K562 (cell line): ENCODE measurements around the gene ANO9. TPM values are rescaled to one million over a fixed set of nuclear protein-coding genes. Genes with fewer than 3 reads are reported as not detected.
A peak's percentile ranks its signal among the peaks of the same experiment; 100 is the strongest.

Source experiments
- ATAC-seq: fragments of 200-7000 bp; cut with Tn5 transposase; 3 replicates; pipeline ENCODE4 v1.9.1; 2020; ENCODE audit warnings: moderate library complexity
- BruUV-seq: library from RNA; stranded (reverse); fragments of 400-500 nt; replicated peaks from 2 replicates; lab custom pipeline; 2021; lab: Mats Ljungman, UMichigan
- CTCF ChIA-PET: fragments of 300-600 bp; formaldehyde crosslinking; extraction: SDS; loops from one replicate; lab custom pipeline; 2021; ENCODE audit warnings: low intra/inter-chr PET ratio; lab: Yijun Ruan, JAX
- POLR2A ChIA-PET: fragments of 300-600, 350-650 bp; sonication (Branson Sonifier 250); formaldehyde crosslinking; extraction: SDS; loops from one replicate; lab custom pipeline; 2021; ENCODE audit warnings: antibody characterized with exemption, inconsistent platforms; lab: Yijun Ruan, JAX
- DNase-seq, 4 experiments: peaks; one replicate each; pipeline versions ENCODE4 v3.0.0 to v3.0.0-alpha.2; 2011 to 2018; ENCODE audit warnings: low spot score in 3 of 4, mixed read lengths in 3 of 4; ENCODE audit errors: extremely low read depth in 1 of 4
- FAIRE-seq: peaks from 2 replicates; lab custom pipeline; 2011; peaks lifted over from hg19 to GRCh38; lab: Jason Lieb, UNC
- H2AFZ ChIP-seq: 2 replicates; pipeline ENCODE4 v1.6.0; 2011; ENCODE audit warnings: low read depth, low read length, control low read depth, inconsistent platforms
- H3K27ac ChIP-seq: fragments of 200-600 bp; 3 replicates; pipeline ENCODE4 v1.8.0; 2011; ENCODE audit warnings: low read depth, mild to moderate bottlenecking, control low read depth, inconsistent platforms, low read length, moderate library complexity, mixed read lengths; ENCODE audit errors: extremely low read depth
- H3K27me3 ChIP-seq, 2 experiments: fragments of 300-600 bp in 1 of 2; 2 replicates in 1 of 2; 3 replicates in 1 of 2; pipeline versions ENCODE4 v1.6.0 to v1.8.0; 2011; ENCODE audit warnings: inconsistent platforms in 2 of 2, low read length in 2 of 2, mild to moderate bottlenecking in 1 of 2, mixed read lengths in 1 of 2, moderate library complexity in 1 of 2; ENCODE audit not compliant: control insufficient read depth in 2 of 2, insufficient read depth in 2 of 2
- H3K36me3 ChIP-seq: fragments of 300-600 bp; 3 replicates; pipeline ENCODE4 v1.8.0; 2011; ENCODE audit warnings: mild to moderate bottlenecking, low read length, inconsistent platforms; ENCODE audit not compliant: control insufficient read depth, insufficient read depth
- H3K4me1 ChIP-seq, 2 experiments: fragments of 200-600 bp in 1 of 2; replicated peaks in 1 of 2; 2 replicates in 1 of 2; 3 replicates in 1 of 2; pipeline versions ENCODE4 v1.5.1 to v1.8.0; 2011; ENCODE audit warnings: inconsistent platforms in 2 of 2, low read length in 2 of 2, mild to moderate bottlenecking in 1 of 2, mixed read lengths in 1 of 2, moderate library complexity in 1 of 2; ENCODE audit not compliant: control insufficient read depth in 2 of 2, insufficient read depth in 2 of 2
- H3K4me2 ChIP-seq: 2 replicates; pipeline ENCODE4 v1.6.1; 2011; ENCODE audit warnings: low read length, control low read depth, inconsistent platforms, mixed read lengths; ENCODE audit not compliant: insufficient read depth
- H3K4me3 ChIP-seq: fragments of 200-600 bp; sonication (generic), shearing (Covaris generic); 2 replicates; pipeline ENCODE4 v1.5.1; 2016; ENCODE audit warnings: control low read depth, inconsistent platforms
- H3K79me2 ChIP-seq: fragments of 200-600 bp; 3 replicates; pipeline ENCODE4 v1.8.0; 2011; ENCODE audit warnings: low read length, inconsistent platforms; ENCODE audit not compliant: control insufficient read depth, insufficient read depth
- H3K9ac ChIP-seq, 2 experiments: 2 replicates each; pipeline versions ENCODE4 v1.6.0 to v1.6.1; 2011; ENCODE audit warnings: low read depth in 2 of 2, low read length in 2 of 2, control low read depth in 1 of 2, inconsistent platforms in 1 of 2, mild to moderate bottlenecking in 1 of 2, mixed read lengths in 1 of 2; ENCODE audit not compliant: insufficient read depth in 1 of 2
- H3K9me1 ChIP-seq: one replicate; pipeline ENCODE4 v1.6.0; 2011; ENCODE audit warnings: inconsistent platforms, mild to moderate bottlenecking, low read length, moderate library complexity; ENCODE audit not compliant: control insufficient read depth, insufficient read depth
- H3K9me3 ChIP-seq: replicated peaks from 2 replicates; pipeline ENCODE4 v1.5.1; 2011; ENCODE audit warnings: low read depth, low read length, inconsistent platforms; ENCODE audit not compliant: control insufficient read depth, insufficient read depth
- H4K20me1 ChIP-seq: replicated peaks from 2 replicates; pipeline ENCODE4 v1.6.1; 2011; ENCODE audit warnings: low read length, inconsistent platforms, mixed read lengths; ENCODE audit not compliant: control insufficient read depth, insufficient read depth
- ELF2 ChIP-seq: fragments of 250-450 bp; sonication (Bioruptor Pico); IDR thresholded peaks from 2 replicates; pipeline ENCODE4 v1.5.0; 2021; ENCODE audit warnings: mild to moderate bottlenecking
- SLC30A9 ChIP-seq: fragments of 250-450 bp; sonication (Bioruptor Pico); IDR thresholded peaks from 2 replicates; pipeline ENCODE4 v1.8.0; 2022; ENCODE audit warnings: mild to moderate bottlenecking, moderate library complexity
- WGBS: fragments of 100-300 bp; shearing (Covaris generic); methylation state at CpG from one replicate; pipeline ENCODE4 v1.1.6; 2016; ENCODE audit warnings: low coverage, mixed read lengths; ENCODE audit not compliant: insufficient coverage; ENCODE audit errors: missing lambda C conversion rate; 5-methylcytosine and 5-hydroxymethylcytosine counted together
- in situ Hi-C: fragments of 300-500 bp; cut with MboI; formaldehyde crosslinking; loops from 4 replicates; pipeline ENCODE4 v1.15.0; 2018; ENCODE audit warnings: inconsistent platforms, mixed read lengths
- intact Hi-C: fragments of 100-400 bp; cut with micrococcal nuclease; formaldehyde crosslinking; loops from 2 replicates; pipeline ENCODE4 v1.14.2; 2022
- polyA plus RNA-seq, 8 experiments: library from polyadenylated mRNA; depleted of rRNA in 4 of 8; stranded (reverse) in 5 of 8; unstranded in 3 of 8; fragments of >200 nt; fragmentation: Nextera tagmentation in 2 of 8; fragmentation: Illumina TruSeq in 1 of 8; extraction: Ambion mirVana in 2 of 8; extraction: Trizol in 1 of 8; gene quantifications; 2 replicates each; pipeline versions ENCODE4 v1.2.1 to v1.2.3, GENCODE V29; 2011 to 2014; ENCODE audit warnings: inconsistent platforms in 1 of 8, missing spikeins in 1 of 8
- total RNA-seq, 7 experiments: library from RNA; depleted of rRNA in 6 of 7; stranded (reverse); fragments of >200 nt in 6 of 7; fragmentation: Illumina TruSeq in 2 of 7; extraction: Trizol in 2 of 7; gene quantifications; 2 replicates each; pipeline versions ENCODE4 v1.2.1 to v1.2.3, GENCODE V29; 2011 to 2021; ENCODE audit warnings: low replicate concordance in 1 of 7
- TF ChIP-seq, protein P1 (sequence below): fragments of 450-650 bp; IDR thresholded peaks from 2 replicates; pipeline ENCODE4 v1.6.1; 2016
- TF ChIP-seq, protein P2 (sequence below): sonication (generic); formaldehyde crosslinking; IDR thresholded peaks from 2 replicates; pipeline ENCODE4 v1.8.1; 2023; ENCODE audit warnings: missing genetic modification reagents, mild to moderate bottlenecking, borderline replicate concordance
- TF ChIP-seq, protein P3 (sequence below), 2 experiments: fragments of 450-650 bp in 1 of 2; sonication (generic) in 1 of 2; formaldehyde crosslinking in 1 of 2; IDR thresholded peaks; 2 replicates each; pipeline versions ENCODE4 v1.7.1 to v1.9.0; 2016 to 2022; ENCODE audit warnings: inconsistent platforms in 1 of 2, mild to moderate bottlenecking in 1 of 2, missing genetic modification reagents in 1 of 2

The ANO9 gene
- total and polyA plus RNA-seq, 9 of the 15 experiments (the other 6 are each of a cell fraction or from before 2014, with no cell fraction given) = 0.20 to 14.5 (median 4.5) TPM

DNA sequence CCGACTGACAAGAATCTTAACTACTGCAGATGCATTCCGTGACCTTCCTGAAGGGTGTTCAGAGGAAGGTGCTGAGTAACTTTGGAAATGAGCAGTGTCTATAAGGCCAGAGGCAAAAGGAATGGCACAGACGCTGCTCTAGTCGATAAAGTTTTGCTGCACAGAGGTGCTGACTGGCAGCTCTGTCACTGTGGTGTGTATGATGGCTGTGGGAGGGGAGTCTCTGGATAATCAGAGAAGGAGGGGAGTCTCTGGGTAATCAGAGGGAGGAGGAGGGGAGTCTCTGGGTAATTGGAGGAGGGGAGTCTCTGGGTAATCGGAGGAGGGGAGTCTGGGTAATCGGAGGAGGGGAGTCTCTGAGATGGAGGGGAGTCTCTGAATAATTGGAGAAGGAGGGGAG, 26.7 kb upstream of the ANO9 start:
- Histone ChIP-seq H3K9me3 (no peaks in the 10 kb centered on the region), H3K4me2 (no peak overlapping the region), H3K9me1 (no peaks in the 10 kb centered on the region), H3K9ac (peak overlapping the region in 1 of 2 experiments; percentile 17; a peak in 1 of 4 replicates), H3K4me3 (no peak overlapping the region), H3K4me1 (peaks cover 0 to 38% of the 10 kb centered on the region in 2 experiments; a peak in 3 of 5 replicates), H3K36me3 (peaks cover 24% of the 10 kb centered on the region), H3K27me3 (no peaks in the 10 kb centered on the region), H4K20me1 (no peaks in the 10 kb centered on the region), H3K79me2 (peaks cover 36% of the 10 kb centered on the region), H2AFZ (no peak overlapping the region), H3K27ac (0 out of 3 replicates have a peak overlapping the region, but pooled peaks have one; percentile 35)
- no peak for FAIRE-seq
- WGBS = 75% methylated on average over 6 of the region's 6 CpGs
- CTCF ChIA-PET = no interaction called here
- no TSS peak for BruUV-seq
- in situ Hi-C loops = no loop called here
- ATAC-seq = no peak; the same call in 2 of the 3 replicates
- TF ChIP-seq, protein P1, sequence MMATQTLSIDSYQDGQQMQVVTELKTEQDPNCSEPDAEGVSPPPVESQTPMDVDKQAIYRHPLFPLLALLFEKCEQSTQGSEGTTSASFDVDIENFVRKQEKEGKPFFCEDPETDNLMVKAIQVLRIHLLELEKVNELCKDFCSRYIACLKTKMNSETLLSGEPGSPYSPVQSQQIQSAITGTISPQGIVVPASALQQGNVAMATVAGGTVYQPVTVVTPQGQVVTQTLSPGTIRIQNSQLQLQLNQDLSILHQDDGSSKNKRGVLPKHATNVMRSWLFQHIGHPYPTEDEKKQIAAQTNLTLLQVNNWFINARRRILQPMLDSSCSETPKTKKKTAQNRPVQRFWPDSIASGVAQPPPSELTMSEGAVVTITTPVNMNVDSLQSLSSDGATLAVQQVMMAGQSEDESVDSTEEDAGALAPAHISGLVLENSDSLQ = peak; percentile 70
- no peak for TF ChIP-seq ELF2 (CRISPR knock-in tag)
- TF ChIP-seq, protein P2, sequence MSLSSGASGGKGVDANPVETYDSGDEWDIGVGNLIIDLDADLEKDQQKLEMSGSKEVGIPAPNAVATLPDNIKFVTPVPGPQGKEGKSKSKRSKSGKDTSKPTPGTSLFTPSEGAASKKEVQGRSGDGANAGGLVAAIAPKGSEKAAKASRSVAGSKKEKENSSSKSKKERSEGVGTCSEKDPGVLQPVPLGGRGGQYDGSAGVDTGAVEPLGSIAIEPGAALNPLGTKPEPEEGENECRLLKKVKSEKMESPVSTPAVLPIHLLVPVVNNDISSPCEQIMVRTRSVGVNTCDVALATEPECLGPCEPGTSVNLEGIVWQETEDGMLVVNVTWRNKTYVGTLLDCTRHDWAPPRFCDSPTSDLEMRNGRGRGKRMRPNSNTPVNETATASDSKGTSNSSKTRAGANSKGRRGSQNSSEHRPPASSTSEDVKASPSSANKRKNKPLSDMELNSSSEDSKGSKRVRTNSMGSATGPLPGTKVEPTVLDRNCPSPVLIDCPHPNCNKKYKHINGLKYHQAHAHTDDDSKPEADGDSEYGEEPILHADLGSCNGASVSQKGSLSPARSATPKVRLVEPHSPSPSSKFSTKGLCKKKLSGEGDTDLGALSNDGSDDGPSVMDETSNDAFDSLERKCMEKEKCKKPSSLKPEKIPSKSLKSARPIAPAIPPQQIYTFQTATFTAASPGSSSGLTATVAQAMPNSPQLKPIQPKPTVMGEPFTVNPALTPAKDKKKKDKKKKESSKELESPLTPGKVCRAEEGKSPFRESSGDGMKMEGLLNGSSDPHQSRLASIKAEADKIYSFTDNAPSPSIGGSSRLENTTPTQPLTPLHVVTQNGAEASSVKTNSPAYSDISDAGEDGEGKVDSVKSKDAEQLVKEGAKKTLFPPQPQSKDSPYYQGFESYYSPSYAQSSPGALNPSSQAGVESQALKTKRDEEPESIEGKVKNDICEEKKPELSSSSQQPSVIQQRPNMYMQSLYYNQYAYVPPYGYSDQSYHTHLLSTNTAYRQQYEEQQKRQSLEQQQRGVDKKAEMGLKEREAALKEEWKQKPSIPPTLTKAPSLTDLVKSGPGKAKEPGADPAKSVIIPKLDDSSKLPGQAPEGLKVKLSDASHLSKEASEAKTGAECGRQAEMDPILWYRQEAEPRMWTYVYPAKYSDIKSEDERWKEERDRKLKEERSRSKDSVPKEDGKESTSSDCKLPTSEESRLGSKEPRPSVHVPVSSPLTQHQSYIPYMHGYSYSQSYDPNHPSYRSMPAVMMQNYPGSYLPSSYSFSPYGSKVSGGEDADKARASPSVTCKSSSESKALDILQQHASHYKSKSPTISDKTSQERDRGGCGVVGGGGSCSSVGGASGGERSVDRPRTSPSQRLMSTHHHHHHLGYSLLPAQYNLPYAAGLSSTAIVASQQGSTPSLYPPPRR (CRISPR knock-in tag) = no peak
- TF ChIP-seq, protein P3, sequence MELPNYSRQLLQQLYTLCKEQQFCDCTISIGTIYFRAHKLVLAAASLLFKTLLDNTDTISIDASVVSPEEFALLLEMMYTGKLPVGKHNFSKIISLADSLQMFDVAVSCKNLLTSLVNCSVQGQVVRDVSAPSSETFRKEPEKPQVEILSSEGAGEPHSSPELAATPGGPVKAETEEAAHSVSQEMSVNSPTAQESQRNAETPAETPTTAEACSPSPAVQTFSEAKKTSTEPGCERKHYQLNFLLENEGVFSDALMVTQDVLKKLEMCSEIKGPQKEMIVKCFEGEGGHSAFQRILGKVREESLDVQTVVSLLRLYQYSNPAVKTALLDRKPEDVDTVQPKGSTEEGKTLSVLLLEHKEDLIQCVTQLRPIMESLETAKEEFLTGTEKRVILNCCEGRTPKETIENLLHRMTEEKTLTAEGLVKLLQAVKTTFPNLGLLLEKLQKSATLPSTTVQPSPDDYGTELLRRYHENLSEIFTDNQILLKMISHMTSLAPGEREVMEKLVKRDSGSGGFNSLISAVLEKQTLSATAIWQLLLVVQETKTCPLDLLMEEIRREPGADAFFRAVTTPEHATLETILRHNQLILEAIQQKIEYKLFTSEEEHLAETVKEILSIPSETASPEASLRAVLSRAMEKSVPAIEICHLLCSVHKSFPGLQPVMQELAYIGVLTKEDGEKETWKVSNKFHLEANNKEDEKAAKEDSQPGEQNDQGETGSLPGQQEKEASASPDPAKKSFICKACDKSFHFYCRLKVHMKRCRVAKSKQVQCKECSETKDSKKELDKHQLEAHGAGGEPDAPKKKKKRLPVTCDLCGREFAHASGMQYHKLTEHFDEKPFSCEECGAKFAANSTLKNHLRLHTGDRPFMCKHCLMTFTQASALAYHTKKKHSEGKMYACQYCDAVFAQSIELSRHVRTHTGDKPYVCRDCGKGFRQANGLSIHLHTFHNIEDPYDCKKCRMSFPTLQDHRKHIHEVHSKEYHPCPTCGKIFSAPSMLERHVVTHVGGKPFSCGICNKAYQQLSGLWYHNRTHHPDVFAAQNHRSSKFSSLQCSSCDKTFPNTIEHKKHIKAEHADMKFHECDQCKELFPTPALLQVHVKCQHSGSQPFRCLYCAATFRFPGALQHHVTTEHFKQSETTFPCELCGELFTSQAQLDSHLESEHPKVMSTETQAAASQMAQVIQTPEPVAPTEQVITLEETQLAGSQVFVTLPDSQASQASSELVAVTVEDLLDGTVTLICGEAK (IDR thresholded peaks at IDR 0.05) = peak; percentile 91
- TF ChIP-seq, protein P3 (CRISPR knock-in tag; IDR thresholded peaks at IDR 0.05) = peak; percentile 93
- TF ChIP-seq SLC30A9 (CRISPR knock-in tag) = no peak
- no peak for DNase-seq
- POLR2A ChIA-PET = no interaction called here
- intact Hi-C loops = no loop called here
